Ascending aorta (tissue), 2 donors: Measurements from ENCODE around the gene CTNND2. TPM values are rescaled to one million over a fixed set of nuclear protein-coding genes. Genes with fewer than 3 reads are reported as not detected.

Experiments
- DNase-seq, 2 donors: peaks; one replicate each; pipeline ENCODE4 v3.0.0-alpha.2; 2019; ENCODE audit warnings: low spot score in 2 of 2
- H3K27ac ChIP-seq, 2 donors: fragments of 200-600 bp; sonication (generic); one replicate each; pipeline ENCODE4 v1.5.1; 2016 to 2017; ENCODE audit warnings: mild to moderate bottlenecking in 1 of 2
- H3K27me3 ChIP-seq: fragments of 200-600 bp; sonication (generic); one replicate; pipeline ENCODE4 v1.5.1; 2017
- H3K36me3 ChIP-seq, 2 donors: fragments of 200-600 bp; sonication (generic); one replicate each; pipeline ENCODE4 v1.5.1; 2016
- H3K4me1 ChIP-seq, 2 donors: fragments of 200-600 bp; sonication (generic); one replicate each; pipeline ENCODE4 v1.5.1; 2016 to 2017; ENCODE audit warnings: mild to moderate bottlenecking in 1 of 2
- H3K4me3 ChIP-seq, 2 donors: fragments of 200-600 bp; sonication (generic); one replicate each; pipeline ENCODE4 v1.5.1; 2016 to 2017; ENCODE audit warnings: mild to moderate bottlenecking in 1 of 2
- H3K9me3 ChIP-seq, 2 donors: fragments of 200-600 bp; sonication (generic); one replicate each; pipeline ENCODE4 v1.5.1; 2016
- intact Hi-C: fragments of 100-400 bp; cut with DNase I; formaldehyde crosslinking; loops from one replicate; pipeline ENCODE4 v1.15.1; 2023
- total RNA-seq: library from RNA; depleted of rRNA; stranded (reverse); fragments of >200 nt; gene quantifications from one replicate; pipeline ENCODE4 v1.1.0, GENCODE V29; 2016
- TF ChIP-seq, protein P1 (sequence below), 3 experiments: fragments of 200-600 bp in 2 of 3; fragments of 450-650 bp in 1 of 3; sonication (generic) in 2 of 3; IDR thresholded peaks; one replicate each; pipeline ENCODE4 v1.5.1; 2016 to 2019; ENCODE audit warnings: antibody characterized with exemption in 3 of 3, mild to moderate bottlenecking in 1 of 3, moderate library complexity in 1 of 3

Gene CTNND2
- total RNA-seq, 1 donor from 2014 or later = 0.11 TPM

DNA sequence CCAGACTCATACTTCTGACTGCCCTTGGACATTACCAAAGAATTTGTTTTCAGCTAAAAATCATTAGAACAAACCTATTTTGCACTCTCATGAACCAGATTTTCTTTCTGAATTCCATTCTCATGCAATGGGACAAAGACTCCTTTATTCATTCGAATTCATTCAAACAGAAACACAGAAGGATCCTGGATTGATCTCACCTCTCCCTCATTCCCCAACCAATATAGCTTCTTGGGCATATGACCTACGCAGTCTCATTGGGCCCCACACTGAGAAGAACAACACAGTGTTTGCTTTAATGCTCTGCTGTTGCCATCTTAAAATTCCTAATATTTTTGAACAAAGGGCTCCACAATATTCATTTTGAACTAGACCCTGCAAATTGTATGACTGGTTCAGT is 392.4 kb downstream of the CTNND2 start:
- no peaks in the 10 kb centered on the region for H3K4me1 ChIP-seq
- no peak for DNase-seq
- no peaks in the 10 kb centered on the region for H3K9me3 ChIP-seq
- H3K36me3 ChIP-seq = no peaks in the 10 kb centered on the region
- H3K4me3 ChIP-seq = no peak overlapping the region
- intact Hi-C loops = no loop called here
- H3K27me3 ChIP-seq = no peaks in the 10 kb centered on the region
- TF ChIP-seq, protein P1, sequence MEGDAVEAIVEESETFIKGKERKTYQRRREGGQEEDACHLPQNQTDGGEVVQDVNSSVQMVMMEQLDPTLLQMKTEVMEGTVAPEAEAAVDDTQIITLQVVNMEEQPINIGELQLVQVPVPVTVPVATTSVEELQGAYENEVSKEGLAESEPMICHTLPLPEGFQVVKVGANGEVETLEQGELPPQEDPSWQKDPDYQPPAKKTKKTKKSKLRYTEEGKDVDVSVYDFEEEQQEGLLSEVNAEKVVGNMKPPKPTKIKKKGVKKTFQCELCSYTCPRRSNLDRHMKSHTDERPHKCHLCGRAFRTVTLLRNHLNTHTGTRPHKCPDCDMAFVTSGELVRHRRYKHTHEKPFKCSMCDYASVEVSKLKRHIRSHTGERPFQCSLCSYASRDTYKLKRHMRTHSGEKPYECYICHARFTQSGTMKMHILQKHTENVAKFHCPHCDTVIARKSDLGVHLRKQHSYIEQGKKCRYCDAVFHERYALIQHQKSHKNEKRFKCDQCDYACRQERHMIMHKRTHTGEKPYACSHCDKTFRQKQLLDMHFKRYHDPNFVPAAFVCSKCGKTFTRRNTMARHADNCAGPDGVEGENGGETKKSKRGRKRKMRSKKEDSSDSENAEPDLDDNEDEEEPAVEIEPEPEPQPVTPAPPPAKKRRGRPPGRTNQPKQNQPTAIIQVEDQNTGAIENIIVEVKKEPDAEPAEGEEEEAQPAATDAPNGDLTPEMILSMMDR (IDR thresholded peaks at IDR 0.05) = no peak
- no peak overlapping the region for H3K27ac ChIP-seq

DNA sequence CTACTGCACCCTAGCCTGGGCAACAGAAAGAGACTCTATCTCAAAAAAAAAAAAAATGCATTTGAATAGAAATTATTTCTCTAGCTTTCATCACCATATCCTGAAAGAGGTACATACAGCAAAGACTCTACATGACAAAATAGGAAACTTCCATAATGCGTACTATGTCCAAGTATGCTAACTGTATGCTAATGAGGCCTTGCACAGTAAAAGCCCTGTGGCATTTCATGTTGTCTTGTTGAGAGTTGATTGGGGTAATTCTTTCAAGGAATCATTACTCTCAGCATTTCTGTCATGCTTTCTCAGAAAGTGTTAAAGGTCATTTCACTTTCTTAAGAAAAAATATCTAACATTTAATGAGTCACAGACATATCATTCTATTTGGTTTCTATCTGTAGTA is 393.4 kb downstream of the CTNND2 start:
- TF ChIP-seq, protein P1 (IDR thresholded peaks at IDR 0.05) = no peak
- Histone ChIP-seq H3K27me3 (no peaks in the 10 kb centered on the region), H3K9me3 (no peaks in the 10 kb centered on the region), H3K4me3 (no peak overlapping the region), H3K36me3 (no peaks in the 10 kb centered on the region), H3K27ac (no peak overlapping the region), H3K4me1 (no peaks in the 10 kb centered on the region)
- no peak for DNase-seq
- intact Hi-C loops = no loop called here

DNA sequence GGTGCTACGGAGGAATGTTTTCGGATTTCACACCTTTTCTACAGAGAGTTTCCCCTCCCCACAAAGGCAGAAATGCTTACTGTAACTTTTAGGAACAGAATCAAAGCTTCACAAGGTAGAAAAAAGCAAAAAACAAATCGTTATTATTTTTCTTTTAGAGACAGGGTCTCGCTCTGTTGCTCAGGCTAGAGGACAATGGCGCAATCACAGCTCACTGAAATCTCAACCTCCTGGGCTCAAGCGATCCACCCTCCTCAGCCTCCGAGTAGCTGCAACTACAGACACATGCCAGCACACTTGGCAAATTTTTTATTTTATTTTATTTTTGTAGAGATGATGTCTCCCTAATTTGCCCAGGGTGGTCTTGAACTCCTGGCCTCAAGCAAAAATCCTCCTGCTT is 394.5 kb downstream of the CTNND2 start:
- Histone ChIP-seq H3K36me3 (no peaks in the 10 kb centered on the region), H3K9me3 (no peaks in the 10 kb centered on the region), H3K4me3 (no peak overlapping the region), H3K27me3 (no peaks in the 10 kb centered on the region), H3K27ac (no peak overlapping the region), H3K4me1 (no peaks in the 10 kb centered on the region)
- DNase-seq = no peak
- intact Hi-C loops = no loop called here
- TF ChIP-seq, protein P1 (IDR thresholded peaks at IDR 0.05) = no peak

DNA sequence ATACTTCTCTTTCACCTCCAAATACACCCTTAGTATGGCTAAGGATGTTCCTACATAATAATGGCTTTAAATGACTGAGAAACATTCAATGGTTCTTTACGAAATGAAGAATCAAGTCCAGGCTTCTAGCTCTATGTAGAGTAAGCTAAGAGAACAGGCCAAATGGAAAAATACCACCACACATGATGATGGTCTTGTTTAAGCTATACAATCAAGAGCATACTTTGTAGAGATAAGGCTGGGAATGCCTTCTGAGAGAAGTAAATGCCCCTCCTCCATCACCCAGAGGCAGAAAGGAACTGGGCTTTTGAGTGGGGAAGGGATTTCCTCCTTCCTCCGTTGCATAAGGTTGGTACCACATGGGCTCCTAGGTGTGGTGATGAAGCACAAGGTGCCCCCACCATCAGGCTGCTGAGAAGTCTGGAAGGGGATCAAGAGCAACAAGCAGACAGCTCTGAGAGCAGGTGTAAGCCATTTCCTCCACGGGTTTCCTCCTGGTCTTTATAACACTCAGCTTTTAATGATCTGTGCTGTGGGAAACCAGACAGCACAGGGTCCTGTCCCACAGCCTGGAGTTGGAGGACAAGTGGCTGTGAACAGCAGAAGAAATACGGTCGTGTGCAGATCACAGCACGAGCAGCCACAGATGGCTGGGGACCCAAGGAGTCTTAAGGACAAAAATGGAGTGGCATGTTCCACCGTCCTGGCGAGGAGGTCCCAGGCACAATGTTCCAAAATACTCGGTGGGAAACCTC is 396.9 kb downstream of the CTNND2 start:
- DNase-seq = no peak
- no peak overlapping the region for H3K27ac ChIP-seq
- intact Hi-C loops = no loop called here
- no peaks in the 10 kb centered on the region for H3K36me3 ChIP-seq
- no peak overlapping the region for H3K4me3 ChIP-seq
- H3K27me3 ChIP-seq = no peaks in the 10 kb centered on the region
- no peaks in the 10 kb centered on the region for H3K9me3 ChIP-seq
- H3K4me1 ChIP-seq = no peaks in the 10 kb centered on the region
- TF ChIP-seq, protein P1 (IDR thresholded peaks at IDR 0.05) = no peak

DNA sequence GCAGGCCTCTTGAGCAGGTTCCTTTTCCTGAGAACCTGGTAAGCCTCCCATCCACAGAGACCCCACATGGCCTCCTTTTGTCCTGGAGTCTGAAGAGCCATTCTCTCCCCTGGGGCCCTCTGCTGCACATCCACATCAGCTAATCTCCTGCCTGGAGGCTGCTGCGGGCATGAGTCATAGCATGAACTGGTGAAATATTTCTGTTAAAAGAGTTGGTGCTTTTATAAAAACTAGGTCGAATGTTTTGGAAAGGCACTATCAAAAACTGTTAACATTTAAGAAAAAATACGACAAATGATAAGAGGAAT is 399.4 kb downstream of the CTNND2 start:
- H3K27me3 ChIP-seq = no peaks in the 10 kb centered on the region
- no peaks in the 10 kb centered on the region for H3K4me1 ChIP-seq
- no peak overlapping the region for H3K4me3 ChIP-seq
- no peaks in the 10 kb centered on the region for H3K9me3 ChIP-seq
- H3K36me3 ChIP-seq = no peaks in the 10 kb centered on the region
- TF ChIP-seq, protein P1 (IDR thresholded peaks at IDR 0.05) = no peak
- no peak overlapping the region for H3K27ac ChIP-seq
- intact Hi-C loops = no loop called here
- DNase-seq = no peak
